Endothelial cell of umbilical vein (primary cell): ENCODE data around the gene ULBP1. TPM values are rescaled to one million over a fixed set of nuclear protein-coding genes. Genes with fewer than 3 reads are reported as not detected.
"Not testable (repeated sequence)": the region's sequence is repeated elsewhere in the genome, so short reads cannot be mapped to it uniquely, and the experiment has no call there.

Source experiments
- BruUV-seq: library from RNA; stranded (reverse); fragments of 400-500 nt; replicated peaks from 2 replicates; lab custom pipeline; 2021; lab: Mats Ljungman, UMichigan
- CTCF ChIA-PET: fragments of 300-600, 350-600 bp; sonication (Branson Sonifier 250); formaldehyde crosslinking; loops from one replicate; lab custom pipeline; 2021; ENCODE audit warnings: antibody characterized with exemption, inconsistent platforms; lab: Charles Lee
- POLR2A ChIA-PET: fragments of 300-600, 350-600 bp; sonication (Branson Sonifier 250); formaldehyde crosslinking; loops from one replicate; lab custom pipeline; 2021; ENCODE audit warnings: antibody characterized with exemption, inconsistent platforms; lab: Charles Lee
- DNase-seq: peaks from one replicate; pipeline ENCODE4 v3.0.0-alpha.2; 2011; ENCODE audit warnings: low read depth, low spot score
- FAIRE-seq: peaks from 2 replicates; lab custom pipeline; 2011; peaks lifted over from hg19 to GRCh38; lab: Jason Lieb, UNC
- H2AFZ ChIP-seq: 2 replicates; pipeline ENCODE4 v1.6.0; 2012; ENCODE audit warnings: low read depth, low read length, control low read depth, inconsistent platforms
- H3K27ac ChIP-seq: 2 replicates; pipeline ENCODE4 v1.5.1; 2011; ENCODE audit warnings: low read depth, mild to moderate bottlenecking, control low read depth, low read length, moderate library complexity; ENCODE audit not compliant: insufficient read depth
- H3K27me3 ChIP-seq, 2 experiments: 2 replicates each; pipeline versions ENCODE4 v1.6.0 to v1.6.1; 2011; ENCODE audit warnings: low read length in 2 of 2, mixed read lengths in 1 of 2; ENCODE audit not compliant: control insufficient read depth in 2 of 2, insufficient read depth in 2 of 2
- H3K36me3 ChIP-seq, 2 experiments: 2 replicates in 1 of 2; 3 replicates in 1 of 2; pipeline ENCODE4 v1.5.1; 2011; ENCODE audit warnings: low read length in 2 of 2, mild to moderate bottlenecking in 1 of 2, moderate library complexity in 1 of 2; ENCODE audit not compliant: control insufficient read depth in 2 of 2, insufficient read depth in 2 of 2; ENCODE audit errors: extremely low read depth in 1 of 2
- H3K4me1 ChIP-seq: 3 replicates; pipeline ENCODE4 v1.5.1; 2011; ENCODE audit warnings: mild to moderate bottlenecking, low read length; ENCODE audit not compliant: control insufficient read depth, insufficient read depth; ENCODE audit errors: extremely low read depth
- H3K4me2 ChIP-seq: 2 replicates; pipeline ENCODE4 v1.6.1; 2011; ENCODE audit warnings: low read length, control low read depth, mixed read lengths; ENCODE audit not compliant: insufficient read depth
- H3K4me3 ChIP-seq, 3 experiments: fragments of 200-600 bp in 1 of 3; sonication (generic), shearing (Covaris generic) in 1 of 3; replicated peaks in 1 of 3; 2 replicates each; pipeline ENCODE4 v1.5.1; 2011 to 2016; ENCODE audit warnings: control low read depth in 3 of 3, low read length in 3 of 3, mild to moderate bottlenecking in 2 of 3, inconsistent platforms in 1 of 3, low read depth in 1 of 3, moderate library complexity in 1 of 3; ENCODE audit not compliant: insufficient read depth in 1 of 3
- H3K79me2 ChIP-seq: 2 replicates; pipeline ENCODE4 v1.6.0; 2012; ENCODE audit warnings: low read length, inconsistent platforms; ENCODE audit not compliant: control insufficient read depth, insufficient read depth
- H3K9ac ChIP-seq: replicated peaks from 2 replicates; pipeline ENCODE3; 2011; ENCODE audit warnings: low read length, control low read depth; ENCODE audit not compliant: insufficient read depth; ENCODE audit errors: extremely low read depth
- H3K9me1 ChIP-seq: replicated peaks from 3 replicates; pipeline ENCODE4 v1.6.0; 2011; ENCODE audit warnings: mild to moderate bottlenecking, low read length; ENCODE audit not compliant: control insufficient read depth, insufficient read depth; ENCODE audit errors: extremely low read depth
- H3K9me3 ChIP-seq: replicated peaks from 2 replicates; pipeline ENCODE4 v1.5.1; 2012; ENCODE audit warnings: low read length, inconsistent platforms; ENCODE audit not compliant: control insufficient read depth, insufficient read depth
- H4K20me1 ChIP-seq: replicated peaks from 2 replicates; pipeline ENCODE3; 2011; ENCODE audit warnings: mild to moderate bottlenecking, low read length; ENCODE audit not compliant: control insufficient read depth, insufficient read depth; ENCODE audit errors: extremely low read depth
- dilution Hi-C: fragments of 300-500 bp; cut with MboI; formaldehyde crosslinking; loops from one replicate; pipeline ENCODE4 v1.15.0; 2019; ENCODE audit warnings: low sequenced_read_pairs; ENCODE audit not compliant: extremely low pct_ligation_motif_present
- intact Hi-C: fragments of 100-400 bp; cut with micrococcal nuclease; formaldehyde crosslinking; loops from one replicate; pipeline ENCODE4 v1.10.0; 2022
- polyA plus RNA-seq, 4 experiments: library from polyadenylated mRNA; depleted of rRNA in 3 of 4; stranded (reverse) in 3 of 4; unstranded in 1 of 4; fragments of >200 nt; gene quantifications; 2 replicates each; pipeline versions ENCODE4 v1.2.1 to v1.2.3, GENCODE V29; 2011 to 2012; ENCODE audit warnings: missing spikeins in 1 of 4
- total RNA-seq: library from RNA; stranded (reverse); gene quantifications from 2 replicates; pipeline ENCODE4 v1.2.3, GENCODE V29; 2021

ULBP1 gene
- total and polyA plus RNA-seq, 2 donors (not counting 3 experiments of a cell fraction or from before 2014, with no cell fraction given) = 0.33 to 1.4 TPM

- H3K36me3 ChIP-seq, H3K4me2 ChIP-seq, POLR2A ChIA-PET, H4K20me1 ChIP-seq, H3K27ac ChIP-seq, H3K9ac ChIP-seq, BruUV-seq, dilution Hi-C loops, intact Hi-C loops, H3K9me1 ChIP-seq, H2AFZ ChIP-seq, CTCF ChIA-PET, FAIRE-seq, H3K4me3 ChIP-seq, DNase-seq, H3K79me2 ChIP-seq, H3K9me3 ChIP-seq, H3K4me1 ChIP-seq: not testable (repeated sequence)
- peaks cover 9 to 10% of the 10 kb centered on the region in 2 experiments for H3K27me3 ChIP-seq
These were observed 17.1 kb upstream of the ULBP1 start for GRCh38 chr6:149946631-149947030.

- H2AFZ ChIP-seq, H3K9me3 ChIP-seq, H3K9ac ChIP-seq, H3K4me3 ChIP-seq, H3K36me3 ChIP-seq, H3K9me1 ChIP-seq, H4K20me1 ChIP-seq, POLR2A ChIA-PET, H3K79me2 ChIP-seq, BruUV-seq, H3K4me1 ChIP-seq, FAIRE-seq, DNase-seq, intact Hi-C loops, dilution Hi-C loops, H3K27ac ChIP-seq, H3K4me2 ChIP-seq, CTCF ChIA-PET: not testable (repeated sequence)
- H3K27me3 ChIP-seq = peaks cover 16 to 17% of the 10 kb centered on the region in 2 experiments
These were observed 16.2 kb upstream of the ULBP1 start for GRCh38 chr6:149947533-149947932.
